Naive thymus-derived CD4-positive, alpha-beta T cell (primary cell): ENCODE results near the gene GSTT2. TPM values are rescaled to one million over a fixed set of nuclear protein-coding genes. Genes with fewer than 3 reads are reported as not detected.
"Not testable (repeated sequence)": the region's sequence is repeated elsewhere in the genome, so short reads cannot be mapped to it uniquely, and the experiment has no call there.

Experiments
- ATAC-seq: fragments of 150-1000 bp; cut with Tn5 transposase; 2 replicates; pipeline ENCODE4 v1.10.0; 2021; ENCODE audit warnings: mild to moderate bottlenecking, moderate library complexity
- CTCF ChIA-PET: fragments of 350-600 bp; sonication (Branson Sonifier 250); formaldehyde crosslinking; loops from one replicate; lab custom pipeline; 2021; ENCODE audit warnings: antibody characterized with exemption; lab: Charles Lee
- POLR2A ChIA-PET: fragments of 350-600 bp; sonication (Branson Sonifier 250); formaldehyde crosslinking; loops from one replicate; lab custom pipeline; 2021; ENCODE audit warnings: antibody characterized with exemption, inconsistent platforms; lab: Charles Lee
- DNase-seq, 9 donors: peaks; one replicate each; pipeline versions ENCODE4 v3.0.0 to v3.0.0-alpha.2; 2020 to 2022; ENCODE audit warnings: mixed read lengths in 1 of 9
- H3K27ac ChIP-seq: one replicate; pipeline ENCODE4 v1.7.0; 2013; ENCODE audit warnings: mild to moderate bottlenecking, low read depth, low read length, moderate library complexity
- H3K27me3 ChIP-seq, 2 donors: one replicate each; pipeline ENCODE4 v1.7.0; 2013; ENCODE audit warnings: low read length in 2 of 2, mild to moderate bottlenecking in 2 of 2, moderate library complexity in 2 of 2; ENCODE audit not compliant: control insufficient read depth in 2 of 2, insufficient read depth in 2 of 2
- H3K36me3 ChIP-seq, 3 experiments: 1 replicate in 2 of 3; 2 replicates in 1 of 3; pipeline ENCODE4 v1.7.0; 2013; ENCODE audit warnings: low read length in 3 of 3, mild to moderate bottlenecking in 3 of 3, moderate library complexity in 1 of 3; ENCODE audit not compliant: insufficient read depth in 3 of 3, control insufficient read depth in 2 of 3
- H3K4me1 ChIP-seq, 2 donors: one replicate each; pipeline ENCODE4 v1.7.0; 2013; ENCODE audit warnings: low read length in 2 of 2, mild to moderate bottlenecking in 2 of 2, moderate library complexity in 1 of 2; ENCODE audit not compliant: control insufficient read depth in 2 of 2, insufficient read depth in 2 of 2
- H3K4me3 ChIP-seq: 2 replicates; pipeline ENCODE4 v1.7.0; 2013; ENCODE audit warnings: mild to moderate bottlenecking, low read length
- H3K9me3 ChIP-seq, 3 experiments: 1 replicate in 2 of 3; 2 replicates in 1 of 3; pipeline ENCODE4 v1.7.0; 2013; ENCODE audit warnings: low read length in 3 of 3; ENCODE audit not compliant: control insufficient read depth in 2 of 3
- H3K27ac Mint-ChIP-seq, 9 donors: one replicate each; pipeline ENCODE4 v1.8.0; 2020 to 2022; ENCODE audit warnings: mixed read lengths in 9 of 9, mild to moderate bottlenecking in 8 of 9, moderate library complexity in 5 of 9, inconsistent platforms in 2 of 9
- H3K27me3 Mint-ChIP-seq, 5 donors: one replicate each; pipeline ENCODE4 v1.8.0; 2021 to 2022; ENCODE audit warnings: mixed read lengths in 5 of 5, mild to moderate bottlenecking in 1 of 5
- H3K36me3 Mint-ChIP-seq, 5 donors: one replicate each; pipeline ENCODE4 v1.8.0; 2020 to 2022; ENCODE audit warnings: mixed read lengths in 5 of 5, mild to moderate bottlenecking in 3 of 5, inconsistent platforms in 1 of 5
- H3K4me1 Mint-ChIP-seq, 7 donors: one replicate each; pipeline ENCODE4 v1.8.0; 2020 to 2022; ENCODE audit warnings: mixed read lengths in 7 of 7, mild to moderate bottlenecking in 3 of 7, inconsistent platforms in 1 of 7
- H3K4me3 Mint-ChIP-seq, 10 donors: one replicate each; pipeline ENCODE4 v1.8.0; 2020 to 2022; ENCODE audit warnings: mild to moderate bottlenecking in 10 of 10, mixed read lengths in 10 of 10, moderate library complexity in 6 of 10, inconsistent platforms in 2 of 10
- H3K9me3 Mint-ChIP-seq, 11 donors: one replicate each; pipeline ENCODE4 v1.8.0; 2020 to 2022; ENCODE audit warnings: mixed read lengths in 11 of 11, mild to moderate bottlenecking in 4 of 11, inconsistent platforms in 1 of 11, moderate library complexity in 1 of 11
- intact Hi-C, 2 donors: fragments of 100-400 bp; cut with micrococcal nuclease; formaldehyde crosslinking; loops; one replicate each; pipeline ENCODE4 v1.15.1; 2023
- polyA plus RNA-seq, 2 donors: library from polyadenylated mRNA; unstranded; fragments of 300-500 nt; fragmentation: Illumina TruSeq; gene quantifications; one replicate each; pipeline ENCODE4 v1.2.3, GENCODE V29; 2021
- total RNA-seq, 6 experiments: library from RNA in 5 of 6; stranded (reverse) in 5 of 6; gene quantifications; 1 replicate in 5 of 6; 2 replicates in 1 of 6; pipeline ENCODE4 v1.2.3 and lab custom pipeline; 2021 to 2026

The GSTT2 gene
- total and polyA plus RNA-seq, 7 experiments from 2014 or later = not detected

DNA sequence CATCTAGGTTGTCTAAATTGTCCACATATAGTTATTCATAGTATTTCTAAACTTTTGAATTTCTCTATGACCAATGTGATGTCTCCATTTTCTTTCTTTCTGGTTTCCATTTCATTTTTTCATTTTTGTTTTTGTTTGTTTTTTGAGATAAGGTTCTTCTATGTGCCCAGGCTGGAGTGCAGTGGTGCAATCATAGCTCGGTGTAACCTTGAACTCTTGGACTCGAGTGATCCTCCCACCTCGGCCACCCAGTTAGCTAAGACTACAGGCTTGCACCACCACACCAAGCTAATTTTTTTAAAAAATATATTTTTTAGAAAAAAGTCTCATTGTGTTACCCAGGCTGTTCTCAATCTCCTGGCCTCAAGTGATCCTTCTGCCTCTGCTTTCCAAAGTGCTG is 17.2 kb downstream of the GSTT2 start:
- no peaks in the 10 kb centered on the region for H3K9me3 ChIP-seq
- H3K36me3 ChIP-seq = no peaks in the 10 kb centered on the region
- intact Hi-C loops = no loop called here
- peaks cover 0 to 6% (median 0%) of the 10 kb centered on the region in 7 donors for H3K4me1 Mint-ChIP-seq
- peaks cover 0 to 14% (median 0%) of the 10 kb centered on the region in 5 donors for H3K27me3 Mint-ChIP-seq
- POLR2A ChIA-PET = interaction anchor here (0.6 kb wide), 1 partner anchor 112 kb away, joined by 3 read pairs; no protein-coding TSS in a partner anchor
- no peaks in the 10 kb centered on the region for H3K9me3 Mint-ChIP-seq
- H3K27ac ChIP-seq = no peak overlapping the region
- H3K27ac Mint-ChIP-seq = no peak overlapping the region
- CTCF ChIA-PET = interaction anchor here (0.5 kb wide), 1 partner anchor 226 kb away, joined by 4 read pairs; no protein-coding TSS in a partner anchor
- H3K36me3 Mint-ChIP-seq = no peaks in the 10 kb centered on the region
- H3K4me1 ChIP-seq = no peaks in the 10 kb centered on the region
- no peaks in the 10 kb centered on the region for H3K27me3 ChIP-seq
- H3K4me3 ChIP-seq = no peak overlapping the region
- no peak overlapping the region for H3K4me3 Mint-ChIP-seq
- ATAC-seq = no peak
- DNase-seq = no peak

DNA sequence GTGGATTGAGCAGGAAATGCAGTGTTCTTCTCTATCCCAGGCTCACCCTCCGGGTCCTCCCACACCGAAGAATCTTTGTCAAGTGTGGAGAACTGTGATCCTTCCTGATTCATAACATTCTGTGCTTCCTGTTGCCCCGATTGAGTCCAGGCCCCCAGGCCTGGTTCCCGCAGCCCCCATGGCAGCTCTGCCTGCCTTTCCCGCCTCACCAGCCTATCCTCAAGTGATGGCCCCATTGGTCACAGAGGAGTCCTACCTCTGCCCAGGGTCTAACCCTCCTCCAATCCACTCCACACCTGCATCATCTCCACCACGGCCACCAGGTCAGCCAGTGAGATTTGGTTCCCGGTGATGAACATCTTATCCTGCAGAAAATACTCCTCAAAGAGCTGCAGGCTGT is 19.8 kb downstream of the GSTT2 start:
- H3K9me3 Mint-ChIP-seq, H3K4me1 Mint-ChIP-seq, H3K36me3 ChIP-seq, H3K4me3 ChIP-seq, ATAC-seq, H3K36me3 Mint-ChIP-seq, H3K9me3 ChIP-seq, POLR2A ChIA-PET, H3K27me3 ChIP-seq, H3K4me1 ChIP-seq, H3K27ac Mint-ChIP-seq, H3K4me3 Mint-ChIP-seq, DNase-seq, CTCF ChIA-PET, intact Hi-C loops, H3K27ac ChIP-seq: not testable (repeated sequence)
- peaks cover 0 to 18% (median 0%) of the 10 kb centered on the region in 5 donors for H3K27me3 Mint-ChIP-seq

DNA sequence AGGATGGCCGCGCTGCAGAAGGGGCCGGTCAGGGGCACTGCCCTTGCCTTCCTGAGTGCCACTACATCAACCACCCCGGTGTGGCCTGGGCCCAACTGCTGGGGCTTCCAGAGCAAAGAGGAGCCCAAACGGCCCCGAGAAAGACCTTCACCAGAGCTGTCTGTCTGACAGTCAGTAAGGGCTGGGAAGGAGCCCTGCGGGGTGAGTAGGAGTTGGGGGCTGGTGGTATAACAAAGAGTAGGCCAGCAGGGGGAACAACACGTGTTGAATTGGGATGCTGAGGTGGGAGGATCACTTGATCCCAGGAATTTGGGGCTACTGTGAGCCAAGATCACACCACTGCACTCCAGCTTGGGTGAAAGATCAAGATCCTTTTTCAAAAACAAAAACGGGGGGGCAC is 21.4 kb downstream of the GSTT2 start:
- CTCF ChIA-PET = no interaction called here
- H3K36me3 ChIP-seq = no peaks in the 10 kb centered on the region
- H3K9me3 Mint-ChIP-seq = no peaks in the 10 kb centered on the region
- H3K27ac ChIP-seq = no peak overlapping the region
- no peaks in the 10 kb centered on the region for H3K9me3 ChIP-seq
- peaks cover 0 to 13% (median 0%) of the 10 kb centered on the region in 5 donors for H3K27me3 Mint-ChIP-seq
- ATAC-seq = no peak
- H3K4me1 ChIP-seq = no peaks in the 10 kb centered on the region
- H3K4me3 ChIP-seq = no peak overlapping the region
- no peaks in the 10 kb centered on the region for H3K36me3 Mint-ChIP-seq
- POLR2A ChIA-PET = no interaction called here
- no peaks in the 10 kb centered on the region for H3K27me3 ChIP-seq
- DNase-seq = no peak
- H3K4me3 Mint-ChIP-seq = no peak overlapping the region
- intact Hi-C loops = no loop called here
- H3K4me1 Mint-ChIP-seq = peaks cover 0 to 5% (median 0%) of the 10 kb centered on the region in 7 donors
- peak overlapping the region in 2 of 9 donors; percentile 25 to 42 for H3K27ac Mint-ChIP-seq

DNA sequence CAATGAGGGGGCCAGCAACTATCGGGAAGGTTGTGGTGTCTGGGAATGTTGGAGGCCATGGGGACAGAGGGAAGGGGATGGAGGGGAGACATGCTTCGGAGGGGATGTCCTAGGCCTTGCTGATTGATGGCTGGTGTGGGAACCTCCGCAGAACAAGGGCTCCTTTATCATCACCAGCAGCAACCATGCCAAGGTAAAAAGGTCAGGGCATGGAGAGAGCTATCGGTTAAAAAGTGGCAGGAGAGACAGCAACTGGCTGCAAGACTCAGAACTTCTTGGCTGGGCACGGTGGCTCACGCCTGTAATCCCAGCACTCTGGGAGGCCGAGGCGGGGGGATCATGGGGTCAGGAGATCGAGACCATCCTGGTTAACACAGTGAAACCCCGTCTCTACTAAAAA is 22.3 kb downstream of the GSTT2 start:
- intact Hi-C loops = no loop called here
- no peaks in the 10 kb centered on the region for H3K4me1 ChIP-seq
- H3K36me3 Mint-ChIP-seq = no peaks in the 10 kb centered on the region
- DNase-seq (no peak), ATAC-seq (no peak)
- peaks cover 0 to 8% (median 0%) of the 10 kb centered on the region in 5 donors for H3K27me3 Mint-ChIP-seq
- ChIA-PET CTCF (no interaction called here), POLR2A (no interaction called here)
- H3K9me3 Mint-ChIP-seq = no peaks in the 10 kb centered on the region
- H3K9me3 ChIP-seq = no peaks in the 10 kb centered on the region
- peaks cover 0 to 4% (median 0%) of the 10 kb centered on the region in 7 donors for H3K4me1 Mint-ChIP-seq
- no peak overlapping the region for H3K27ac ChIP-seq
- H3K4me3 Mint-ChIP-seq = no peak overlapping the region
- no peaks in the 10 kb centered on the region for H3K36me3 ChIP-seq
- H3K4me3 ChIP-seq = no peak overlapping the region
- H3K27me3 ChIP-seq = no peaks in the 10 kb centered on the region
- peak overlapping the region in 1 of 9 donors; percentile 42 for H3K27ac Mint-ChIP-seq

- Mint-ChIP-seq H3K36me3 (no peaks in the 10 kb centered on the region), H3K4me1 (peaks cover 0 to 2% (median 0%) of the 10 kb centered on the region in 7 donors), H3K4me3 (no peak overlapping the region), H3K9me3 (no peaks in the 10 kb centered on the region), H3K27ac (no peak overlapping the region), H3K27me3 (peaks cover 0 to 7% (median 0%) of the 10 kb centered on the region in 5 donors)
- ATAC-seq (no peak), DNase-seq (no peak)
- Histone ChIP-seq H3K9me3 (no peaks in the 10 kb centered on the region), H3K36me3 (no peaks in the 10 kb centered on the region), H3K27ac (no peak overlapping the region), H3K4me1 (no peaks in the 10 kb centered on the region), H3K4me3 (no peak overlapping the region), H3K27me3 (no peaks in the 10 kb centered on the region)
- ChIA-PET CTCF (no interaction called here), POLR2A (no interaction called here)
- intact Hi-C loops = no loop called here
Observed at GRCh38 chr22:24002851-24003250, 22.9 kb downstream of the GSTT2 start.

DNA sequence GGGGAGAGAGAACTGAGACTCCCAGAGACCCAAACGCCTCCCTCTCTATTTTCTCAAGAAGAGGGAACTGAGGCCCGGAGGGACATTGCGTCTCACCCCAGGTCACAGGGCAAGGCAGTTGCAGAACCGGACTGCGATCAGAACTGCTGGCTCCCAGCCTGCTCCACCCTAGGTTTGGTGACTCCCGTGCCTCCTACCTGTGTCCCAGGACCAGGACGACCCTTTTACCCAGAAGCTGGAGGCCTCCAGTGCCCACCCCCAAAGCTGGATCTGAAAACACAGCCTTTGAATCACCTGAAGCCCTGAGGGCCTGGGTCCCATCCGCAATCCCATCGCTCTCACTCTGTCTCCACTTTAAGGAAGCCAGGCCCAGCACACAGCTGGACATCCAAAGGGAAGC is 24.0 kb downstream of the GSTT2 start:
- POLR2A ChIA-PET = no interaction called here
- ATAC-seq (no peak), DNase-seq (no peak)
- Mint-ChIP-seq H3K27me3 (peaks cover 0 to 7% (median 0%) of the 10 kb centered on the region in 5 donors), H3K27ac (peak overlapping the region in 1 of 9 donors; percentile 28), H3K36me3 (no peaks in the 10 kb centered on the region), H3K4me3 (no peak overlapping the region), H3K9me3 (no peaks in the 10 kb centered on the region), H3K4me1 (peaks cover 0 to 2% (median 0%) of the 10 kb centered on the region in 7 donors)
- Histone ChIP-seq H3K9me3 (no peaks in the 10 kb centered on the region), H3K4me3 (no peak overlapping the region), H3K36me3 (no peaks in the 10 kb centered on the region), H3K27me3 (no peaks in the 10 kb centered on the region), H3K27ac (no peak overlapping the region), H3K4me1 (no peaks in the 10 kb centered on the region)
- CTCF ChIA-PET = no interaction called here
- intact Hi-C loops = no loop called here

GRCh38 chr22:24005201-24005600 is 25.3 kb downstream of the GSTT2 start, which contains the start of gene GSTT4:
Gene GSTT4, minus strand, starts transcription at chr22:24005453. Its CDS starts 97 bp downstream, at chr22:24005356.
- no peaks in the 10 kb centered on the region for H3K9me3 ChIP-seq
- ATAC-seq = no peak
- no peak within 1 kb of the TSS for H3K27ac ChIP-seq
- H3K4me1 ChIP-seq = no peaks in the 10 kb centered on the region
- H3K36me3 ChIP-seq = no peaks in the 10 kb centered on the region
- DNase-seq = no peak
- ChIA-PET CTCF (no interaction called here), POLR2A (no interaction called here)
- Mint-ChIP-seq H3K27me3 (peaks cover 0 to 7% (median 0%) of the 10 kb centered on the region in 5 donors), H3K4me3 (no peak within 1 kb of the TSS), H3K4me1 (peaks cover 2 to 6% (median 5%) of the 10 kb centered on the region in 7 donors), H3K27ac (peak within 1 kb of the TSS in 1 of 9 donors; percentile 8), H3K36me3 (no peaks in the 10 kb centered on the region), H3K9me3 (no peaks in the 10 kb centered on the region)
- intact Hi-C loops = no loop called here
- no peak within 1 kb of the TSS for H3K4me3 ChIP-seq
- no peaks in the 10 kb centered on the region for H3K27me3 ChIP-seq
